ENCODE results near the gene RGS8. TPM values are rescaled to one million over a fixed set of nuclear protein-coding genes. Genes with fewer than 3 reads are reported as not detected.

RGS8 gene
- total RNA-seq, 1 experiment from 2014 or later, result not detected

DNA sequence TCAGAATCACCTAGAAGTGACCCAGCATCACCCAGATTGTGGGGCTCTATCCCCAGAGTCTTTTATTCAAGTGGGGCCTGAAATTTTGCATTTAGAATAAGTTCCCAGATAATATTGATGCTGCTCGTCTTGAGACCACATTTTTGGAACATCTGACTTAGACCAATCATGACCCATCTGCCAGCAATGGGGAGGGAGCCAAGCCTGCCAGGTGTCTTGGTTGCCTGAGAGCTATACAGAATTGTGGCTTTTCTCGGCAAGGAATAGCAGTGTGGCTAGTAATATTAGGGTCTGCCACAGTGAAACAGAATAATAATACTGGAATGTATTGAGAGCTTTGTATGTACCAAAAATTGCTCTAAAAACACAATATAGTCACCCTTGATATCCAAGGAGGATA, 31.1 kb upstream of the RGS8 start:
- Mint-ChIP-seq H3K27ac (ENCODE audit: low read depth, unreplicated experiment) (no peak overlapping the region), H3K9me3 (ENCODE audit: unreplicated experiment) (no peaks in the 10 kb centered on the region), H3K36me3 (ENCODE audit: insufficient read depth, unreplicated experiment) (no peaks in the 10 kb centered on the region), H3K4me3 (ENCODE audit: unreplicated experiment) (no peak overlapping the region), H3K27me3 (ENCODE audit: insufficient read depth, unreplicated experiment) (no peaks in the 10 kb centered on the region), H3K4me1 (ENCODE audit: insufficient read depth, unreplicated experiment) (peaks cover 10% of the 10 kb centered on the region)
- BruUV-seq (replicated peaks), result no TSS peak
- TF ChIP-seq, protein P1, sequence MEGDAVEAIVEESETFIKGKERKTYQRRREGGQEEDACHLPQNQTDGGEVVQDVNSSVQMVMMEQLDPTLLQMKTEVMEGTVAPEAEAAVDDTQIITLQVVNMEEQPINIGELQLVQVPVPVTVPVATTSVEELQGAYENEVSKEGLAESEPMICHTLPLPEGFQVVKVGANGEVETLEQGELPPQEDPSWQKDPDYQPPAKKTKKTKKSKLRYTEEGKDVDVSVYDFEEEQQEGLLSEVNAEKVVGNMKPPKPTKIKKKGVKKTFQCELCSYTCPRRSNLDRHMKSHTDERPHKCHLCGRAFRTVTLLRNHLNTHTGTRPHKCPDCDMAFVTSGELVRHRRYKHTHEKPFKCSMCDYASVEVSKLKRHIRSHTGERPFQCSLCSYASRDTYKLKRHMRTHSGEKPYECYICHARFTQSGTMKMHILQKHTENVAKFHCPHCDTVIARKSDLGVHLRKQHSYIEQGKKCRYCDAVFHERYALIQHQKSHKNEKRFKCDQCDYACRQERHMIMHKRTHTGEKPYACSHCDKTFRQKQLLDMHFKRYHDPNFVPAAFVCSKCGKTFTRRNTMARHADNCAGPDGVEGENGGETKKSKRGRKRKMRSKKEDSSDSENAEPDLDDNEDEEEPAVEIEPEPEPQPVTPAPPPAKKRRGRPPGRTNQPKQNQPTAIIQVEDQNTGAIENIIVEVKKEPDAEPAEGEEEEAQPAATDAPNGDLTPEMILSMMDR (IDR thresholded peaks at IDR 0.05; ENCODE audit: unreplicated experiment), result no peak
- ChIA-PET POLR2A (interaction anchor here (1.2 kb wide), 1 partner anchor 9 kb away, joined by 4 read pairs; no protein-coding TSS in a partner anchor), CTCF (interaction anchor here (0.6 kb wide), 1 partner anchor 48 kb away, joined by 3 read pairs; no protein-coding TSS in a partner anchor)
- DNase-seq (ENCODE audit: unreplicated experiment), result no peak
- intact Hi-C loops (cut with micrococcal nuclease), result no loop called here

- POLR2A ChIA-PET, result no interaction called here
- H3K4me1 Mint-ChIP-seq (ENCODE audit: insufficient read depth, unreplicated experiment), result peaks cover 10% of the 10 kb centered on the region
- no peaks in the 10 kb centered on the region for H3K27me3 Mint-ChIP-seq (ENCODE audit: insufficient read depth, unreplicated experiment)
- CTCF ChIA-PET, result no interaction called here
- no peaks in the 10 kb centered on the region for H3K36me3 Mint-ChIP-seq (ENCODE audit: insufficient read depth, unreplicated experiment)
- no peak overlapping the region for H3K27ac Mint-ChIP-seq (ENCODE audit: low read depth, unreplicated experiment)
- TF ChIP-seq, protein P1 (IDR thresholded peaks at IDR 0.05; ENCODE audit: unreplicated experiment), result no peak
- no peak overlapping the region for H3K4me3 Mint-ChIP-seq (ENCODE audit: unreplicated experiment)
- H3K9me3 Mint-ChIP-seq (ENCODE audit: unreplicated experiment), result no peaks in the 10 kb centered on the region
- no TSS peak for BruUV-seq (replicated peaks)
- DNase-seq (ENCODE audit: unreplicated experiment), result no peak
- intact Hi-C loops (cut with micrococcal nuclease), result no loop called here
Measured at GRCh38 chr1:182714546-182714945, 30.2 kb upstream of the RGS8 start.

- BruUV-seq (replicated peaks), result no TSS peak
- Mint-ChIP-seq H3K27me3 (ENCODE audit: insufficient read depth, unreplicated experiment) (no peaks in the 10 kb centered on the region), H3K4me1 (ENCODE audit: insufficient read depth, unreplicated experiment) (peaks cover 10% of the 10 kb centered on the region), H3K36me3 (ENCODE audit: insufficient read depth, unreplicated experiment) (no peaks in the 10 kb centered on the region), H3K9me3 (ENCODE audit: unreplicated experiment) (no peaks in the 10 kb centered on the region), H3K27ac (ENCODE audit: low read depth, unreplicated experiment) (no peak overlapping the region), H3K4me3 (ENCODE audit: unreplicated experiment) (no peak overlapping the region)
- DNase-seq (ENCODE audit: unreplicated experiment), result no peak
- ChIA-PET CTCF (no interaction called here), POLR2A (no interaction called here)
- TF ChIP-seq, protein P1 (IDR thresholded peaks at IDR 0.05; ENCODE audit: unreplicated experiment), result no peak
- intact Hi-C loops (cut with micrococcal nuclease), result no loop called here
Measured at GRCh38 chr1:182713939-182714338, 29.6 kb upstream of the RGS8 start.

- DNase-seq (ENCODE audit: unreplicated experiment), result no peak
- Mint-ChIP-seq H3K36me3 (ENCODE audit: insufficient read depth, unreplicated experiment) (no peaks in the 10 kb centered on the region), H3K27me3 (ENCODE audit: insufficient read depth, unreplicated experiment) (no peaks in the 10 kb centered on the region), H3K27ac (ENCODE audit: low read depth, unreplicated experiment) (no peak overlapping the region), H3K9me3 (ENCODE audit: unreplicated experiment) (no peaks in the 10 kb centered on the region), H3K4me3 (ENCODE audit: unreplicated experiment) (no peak overlapping the region), H3K4me1 (ENCODE audit: insufficient read depth, unreplicated experiment) (peaks cover 10% of the 10 kb centered on the region)
- no TSS peak for BruUV-seq (replicated peaks)
- TF ChIP-seq, protein P1 (IDR thresholded peaks at IDR 0.05; ENCODE audit: unreplicated experiment), result no peak
- ChIA-PET CTCF (no interaction called here), POLR2A (interaction anchor here (0.7 kb wide), 1 partner anchor 1738 kb away, joined by 3 read pairs; no protein-coding TSS in a partner anchor)
- intact Hi-C loops (cut with micrococcal nuclease), result no loop called here
Measured at GRCh38 chr1:182713492-182713891, 29.1 kb upstream of the RGS8 start.
